ENCODE results near the gene PTCH2.

PTCH2 gene

DNA sequence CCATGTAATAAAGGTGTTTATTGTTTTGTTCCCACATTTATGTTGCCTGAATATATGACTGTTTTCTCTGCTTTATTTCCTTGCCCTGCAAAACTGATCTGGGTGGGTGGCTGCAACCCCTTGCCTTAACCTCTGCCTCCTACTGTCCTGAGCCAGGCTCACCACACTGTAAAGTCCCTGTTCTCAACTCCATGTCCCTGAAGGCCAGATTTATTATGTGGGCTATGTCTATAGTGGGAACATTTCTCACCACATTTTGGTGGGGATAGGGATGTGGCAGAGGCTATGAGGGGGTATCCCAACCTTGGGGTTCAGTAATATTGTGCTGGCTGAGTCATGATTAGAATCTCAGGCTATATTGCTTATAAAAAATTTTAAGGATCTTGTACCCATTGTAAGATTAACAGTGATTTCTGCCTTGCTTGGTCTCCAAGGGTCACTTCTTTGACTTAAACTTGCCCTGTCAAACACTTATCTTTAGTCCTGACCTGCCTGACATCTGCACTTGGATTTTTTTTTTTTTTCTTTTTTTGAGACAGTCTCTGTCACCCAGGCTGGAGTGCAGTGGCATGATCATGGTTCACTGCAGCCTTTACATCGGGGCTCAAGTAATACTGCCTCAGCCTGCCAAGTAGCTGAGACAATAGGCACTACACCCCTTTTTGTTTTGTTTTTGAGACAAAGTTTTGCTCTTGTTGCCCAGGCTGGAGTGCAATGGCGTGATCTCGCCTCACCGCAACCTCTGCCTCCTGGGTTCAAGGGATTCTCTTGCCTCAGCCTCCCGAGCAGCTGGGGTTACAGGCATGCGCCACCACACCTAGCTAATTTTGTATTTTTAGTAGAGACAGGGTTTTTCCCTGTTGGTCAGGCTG, 64.1 kb downstream of the PTCH2 start:
- no peak overlapping the region for H3K14ac ChIP-seq (ENCODE audit: low read length)
- H3K79me1 ChIP-seq (ENCODE audit: low read depth, low read length) = peaks cover 9% of the 10 kb centered on the region
- H3K18ac ChIP-seq (ENCODE audit: low read length) = no peak overlapping the region
- H3K27ac ChIP-seq (replicated peaks; ENCODE audit: low read length) = no peak overlapping the region
- WGBS, 2 donors (ENCODE audit: extremely low coverage in 2 of 2, insufficient read length in 2 of 2, insufficient replicate concordance in 1 of 2) = no CpG with 5 or more reads among the region's 6 CpGs
- H3K27me3 ChIP-seq (ENCODE audit: control insufficient read depth in 3 of 3, insufficient read depth in 3 of 3, low read depth in 1 of 3, low read length in 3 of 3) = no peaks in the 10 kb centered on the region
- no peak overlapping the region for H2AFZ ChIP-seq (ENCODE audit: low read length)
- H2BK120ac ChIP-seq (ENCODE audit: low read depth, low read length) = no peak overlapping the region
- no peak overlapping the region for H3K4me2 ChIP-seq (ENCODE audit: insufficient read depth, low read length, poor library complexity, severe bottlenecking)
- H2AK5ac ChIP-seq (ENCODE audit: low read depth, low read length) = no peak overlapping the region
- no peak overlapping the region for H4K8ac ChIP-seq (ENCODE audit: low read depth, low read length)
- no peak overlapping the region for H3K4ac ChIP-seq (ENCODE audit: low read length)
- no peak overlapping the region for H2BK5ac ChIP-seq (ENCODE audit: low read length)
- no peak for DNase-seq (ENCODE audit: low spot score)
- H2BK12ac ChIP-seq (ENCODE audit: low read length) = no peak overlapping the region
- peaks cover 32 to 55% of the 10 kb centered on the region in 2 donors for H3K36me3 ChIP-seq (replicated peaks in 1 of 2; ENCODE audit: control insufficient read depth in 2 of 2, insufficient read depth in 2 of 2, low read length in 2 of 2)
- no peak overlapping the region for H3K9ac ChIP-seq (ENCODE audit: low read depth, low read length, poor library complexity)
- peaks cover 9 to 15% of the 10 kb centered on the region in 2 donors for H3K4me1 ChIP-seq (ENCODE audit: control insufficient read depth in 2 of 2, insufficient read depth in 1 of 2, low read depth in 1 of 2, low read length in 2 of 2)
- no peak overlapping the region for H3K23ac ChIP-seq (ENCODE audit: low read depth, low read length, poor library complexity)
- H3K4me3 ChIP-seq (ENCODE audit: low read length in 2 of 2) = no peak overlapping the region
- H2BK15ac ChIP-seq (ENCODE audit: low read length) = no peak overlapping the region
- H3K9me3 ChIP-seq (replicated peaks in 1 of 2; ENCODE audit: control insufficient read depth in 2 of 2, insufficient read depth in 1 of 2, low read depth in 1 of 2, low read length in 2 of 2) = no peaks in the 10 kb centered on the region
- no peak overlapping the region for H4K91ac ChIP-seq (ENCODE audit: low read depth, low read length, poor library complexity)

GRCh38 chr1:44777969-44778635, 65.0 kb downstream of the PTCH2 start:
- no peak overlapping the region for H4K91ac ChIP-seq (ENCODE audit: low read depth, low read length, poor library complexity)
- peaks cover 9% of the 10 kb centered on the region for H3K79me1 ChIP-seq (ENCODE audit: low read depth, low read length)
- no peak overlapping the region for H2AFZ ChIP-seq (ENCODE audit: low read length)
- H2BK12ac ChIP-seq (ENCODE audit: low read length) = no peak overlapping the region
- H3K14ac ChIP-seq (ENCODE audit: low read length) = no peak overlapping the region
- H3K36me3 ChIP-seq (replicated peaks in 1 of 2; ENCODE audit: control insufficient read depth in 2 of 2, insufficient read depth in 2 of 2, low read length in 2 of 2) = peaks cover 31 to 55% of the 10 kb centered on the region in 2 donors
- no peaks in the 10 kb centered on the region for H3K27me3 ChIP-seq (ENCODE audit: control insufficient read depth in 3 of 3, insufficient read depth in 3 of 3, low read depth in 1 of 3, low read length in 3 of 3)
- H3K4ac ChIP-seq (ENCODE audit: low read length) = no peak overlapping the region
- no peak overlapping the region for H2BK120ac ChIP-seq (ENCODE audit: low read depth, low read length)
- WGBS, 2 donors (ENCODE audit: extremely low coverage in 2 of 2, insufficient read length in 2 of 2, insufficient replicate concordance in 1 of 2) = no CpG with 5 or more reads among the region's 13 CpGs
- H3K27ac ChIP-seq (replicated peaks; ENCODE audit: low read length) = no peak overlapping the region
- no peak overlapping the region for H3K4me3 ChIP-seq (ENCODE audit: low read length in 2 of 2)
- peaks cover 9 to 12% of the 10 kb centered on the region in 2 donors for H3K4me1 ChIP-seq (ENCODE audit: control insufficient read depth in 2 of 2, insufficient read depth in 1 of 2, low read depth in 1 of 2, low read length in 2 of 2)
- H3K9me3 ChIP-seq (replicated peaks in 1 of 2; ENCODE audit: control insufficient read depth in 2 of 2, insufficient read depth in 1 of 2, low read depth in 1 of 2, low read length in 2 of 2) = no peaks in the 10 kb centered on the region
- no peak overlapping the region for H3K18ac ChIP-seq (ENCODE audit: low read length)
- H3K4me2 ChIP-seq (ENCODE audit: insufficient read depth, low read length, poor library complexity, severe bottlenecking) = no peak overlapping the region
- H2AK5ac ChIP-seq (ENCODE audit: low read depth, low read length) = no peak overlapping the region
- DNase-seq (ENCODE audit: low spot score) = no peak
- H2BK15ac ChIP-seq (ENCODE audit: low read length) = no peak overlapping the region
- H2BK5ac ChIP-seq (ENCODE audit: low read length) = no peak overlapping the region
- H3K23ac ChIP-seq (ENCODE audit: low read depth, low read length, poor library complexity) = no peak overlapping the region
- H4K8ac ChIP-seq (ENCODE audit: low read depth, low read length) = no peak overlapping the region
- H3K9ac ChIP-seq (ENCODE audit: low read depth, low read length, poor library complexity) = no peak overlapping the region

GRCh38 chr1:44777547-44777946, 65.5 kb downstream of the PTCH2 start:
- peaks cover 9% of the 10 kb centered on the region for H3K79me1 ChIP-seq (ENCODE audit: low read depth, low read length)
- no peak for DNase-seq (ENCODE audit: low spot score)
- no peak overlapping the region for H2BK5ac ChIP-seq (ENCODE audit: low read length)
- H3K4me3 ChIP-seq (ENCODE audit: low read length in 2 of 2) = no peak overlapping the region
- peaks cover 31 to 55% of the 10 kb centered on the region in 2 donors for H3K36me3 ChIP-seq (replicated peaks in 1 of 2; ENCODE audit: control insufficient read depth in 2 of 2, insufficient read depth in 2 of 2, low read length in 2 of 2)
- no peak overlapping the region for H3K27ac ChIP-seq (replicated peaks; ENCODE audit: low read length)
- no peak overlapping the region for H2AK5ac ChIP-seq (ENCODE audit: low read depth, low read length)
- no peak overlapping the region for H4K8ac ChIP-seq (ENCODE audit: low read depth, low read length)
- no peak overlapping the region for H3K23ac ChIP-seq (ENCODE audit: low read depth, low read length, poor library complexity)
- H3K9ac ChIP-seq (ENCODE audit: low read depth, low read length, poor library complexity) = no peak overlapping the region
- no peak overlapping the region for H2BK12ac ChIP-seq (ENCODE audit: low read length)
- no peak overlapping the region for H3K4ac ChIP-seq (ENCODE audit: low read length)
- peaks cover 9 to 12% of the 10 kb centered on the region in 2 donors for H3K4me1 ChIP-seq (ENCODE audit: control insufficient read depth in 2 of 2, insufficient read depth in 1 of 2, low read depth in 1 of 2, low read length in 2 of 2)
- no CpG with 5 or more reads among the region's 14 CpGs for WGBS, 2 donors (ENCODE audit: extremely low coverage in 2 of 2, insufficient read length in 2 of 2, insufficient replicate concordance in 1 of 2)
- no peak overlapping the region for H2BK15ac ChIP-seq (ENCODE audit: low read length)
- H2AFZ ChIP-seq (ENCODE audit: low read length) = no peak overlapping the region
- H3K18ac ChIP-seq (ENCODE audit: low read length) = no peak overlapping the region
- no peak overlapping the region for H3K4me2 ChIP-seq (ENCODE audit: insufficient read depth, low read length, poor library complexity, severe bottlenecking)
- no peak overlapping the region for H4K91ac ChIP-seq (ENCODE audit: low read depth, low read length, poor library complexity)
- no peak overlapping the region for H2BK120ac ChIP-seq (ENCODE audit: low read depth, low read length)
- no peaks in the 10 kb centered on the region for H3K9me3 ChIP-seq (replicated peaks in 1 of 2; ENCODE audit: control insufficient read depth in 2 of 2, insufficient read depth in 1 of 2, low read depth in 1 of 2, low read length in 2 of 2)
- no peak overlapping the region for H3K14ac ChIP-seq (ENCODE audit: low read length)
- H3K27me3 ChIP-seq (ENCODE audit: control insufficient read depth in 3 of 3, insufficient read depth in 3 of 3, low read depth in 1 of 3, low read length in 3 of 3) = no peaks in the 10 kb centered on the region

DNA sequence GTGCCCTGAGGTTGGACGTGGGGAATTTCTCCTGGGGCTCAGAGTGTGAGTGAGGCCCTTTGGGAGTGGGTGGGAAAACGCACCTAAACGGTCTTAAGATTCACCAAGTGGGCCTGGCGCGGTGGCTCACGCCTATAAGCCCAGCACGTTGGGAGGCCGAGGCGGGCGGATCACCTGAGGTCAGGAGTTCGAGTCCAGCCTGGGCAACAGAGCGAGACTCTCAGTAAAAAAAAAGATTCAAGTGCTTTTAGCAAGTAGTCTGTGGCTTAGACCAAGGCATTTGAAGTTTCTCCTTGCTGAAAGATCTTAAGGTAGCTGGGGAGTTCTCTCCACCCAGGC, 66.4 kb downstream of the PTCH2 start:
- Histone ChIP-seq H3K4me1 (ENCODE audit: control insufficient read depth in 2 of 2, insufficient read depth in 1 of 2, low read depth in 1 of 2, low read length in 2 of 2) (peaks cover 9 to 12% of the 10 kb centered on the region in 2 donors), H3K4me3 (ENCODE audit: low read length in 2 of 2) (peak overlapping the region; percentile 77 to 95), H2BK120ac (ENCODE audit: low read depth, low read length) (no peak overlapping the region), H4K91ac (ENCODE audit: low read depth, low read length, poor library complexity) (no peak overlapping the region), H3K9me3 (replicated peaks in 1 of 2; ENCODE audit: control insufficient read depth in 2 of 2, insufficient read depth in 1 of 2, low read depth in 1 of 2, low read length in 2 of 2) (no peaks in the 10 kb centered on the region), H3K4me2 (ENCODE audit: insufficient read depth, low read length, poor library complexity, severe bottlenecking) (peak overlapping the region; percentile 85), H2BK5ac (ENCODE audit: low read length) (no peak overlapping the region), H3K27ac (replicated peaks; ENCODE audit: low read length) (no peak overlapping the region), H3K23ac (ENCODE audit: low read depth, low read length, poor library complexity) (no peak overlapping the region), H3K36me3 (replicated peaks in 1 of 2; ENCODE audit: control insufficient read depth in 2 of 2, insufficient read depth in 2 of 2, low read length in 2 of 2) (peaks cover 31 to 55% of the 10 kb centered on the region in 2 donors), H4K8ac (ENCODE audit: low read depth, low read length) (no peak overlapping the region), H2BK12ac (ENCODE audit: low read length) (no peak overlapping the region), H2AK5ac (ENCODE audit: low read depth, low read length) (no peak overlapping the region), H3K14ac (ENCODE audit: low read length) (no peak overlapping the region), H2BK15ac (ENCODE audit: low read length) (no peak overlapping the region), H3K18ac (ENCODE audit: low read length) (no peak overlapping the region), H3K27me3 (ENCODE audit: control insufficient read depth in 3 of 3, insufficient read depth in 3 of 3, low read depth in 1 of 3, low read length in 3 of 3) (no peaks in the 10 kb centered on the region), H3K79me1 (ENCODE audit: low read depth, low read length) (peaks cover 9% of the 10 kb centered on the region), H2AFZ (ENCODE audit: low read length) (no peak overlapping the region), H3K4ac (ENCODE audit: low read length) (no peak overlapping the region), H3K9ac (ENCODE audit: low read depth, low read length, poor library complexity) (peak overlapping the region; percentile 87)
- WGBS, 2 donors (ENCODE audit: extremely low coverage in 2 of 2, insufficient read length in 2 of 2, insufficient replicate concordance in 1 of 2) = no CpG with 5 or more reads among the region's 12 CpGs
- DNase-seq (ENCODE audit: low spot score) = no peak
